GM12874 (cell line): ENCODE data around the gene GDA.

Experiments used
- CTCF ChIP-seq: IDR thresholded peaks from 2 replicates; pipeline ENCODE4 v1.5.1; 2011; ENCODE audit warnings: low read depth, mild to moderate bottlenecking, control low read depth, low read length, moderate library complexity; ENCODE audit not compliant: insufficient read depth

The GDA gene

GRCh38 chr9:72205513-72205912 lies 56.3 kb downstream of the GDA start:
- TF ChIP-seq CTCF, result no peak

GRCh38 chr9:72207278-72207677 lies 58.0 kb downstream of the GDA start:
- TF ChIP-seq CTCF, result no peak

GRCh38 chr9:72210522-72210921 lies 61.3 kb downstream of the GDA start:
- no peak for TF ChIP-seq CTCF

GRCh38 chr9:72211047-72211446 lies 61.8 kb downstream of the GDA start:
- TF ChIP-seq CTCF, result no peak

- no peak for TF ChIP-seq CTCF
Observed at GRCh38 chr9:72213906-72214305, 64.7 kb downstream of the GDA start.

- no peak for TF ChIP-seq CTCF
Observed at GRCh38 chr9:72217306-72217842, 68.1 kb downstream of the GDA start.

- no peak for TF ChIP-seq CTCF
Observed at GRCh38 chr9:72220589-72220988, 71.3 kb downstream of the GDA start.

GRCh38 chr9:72226146-72226812 lies 77.0 kb downstream of the GDA start:
- no peak for TF ChIP-seq CTCF
